ENCODE measurements around the gene OR1A1. TPM values are rescaled to one million over a fixed set of nuclear protein-coding genes. Genes with fewer than 3 reads are reported as not detected.

OR1A1 gene
- total RNA-seq, 2 experiments from 2014 or later: not detected

DNA sequence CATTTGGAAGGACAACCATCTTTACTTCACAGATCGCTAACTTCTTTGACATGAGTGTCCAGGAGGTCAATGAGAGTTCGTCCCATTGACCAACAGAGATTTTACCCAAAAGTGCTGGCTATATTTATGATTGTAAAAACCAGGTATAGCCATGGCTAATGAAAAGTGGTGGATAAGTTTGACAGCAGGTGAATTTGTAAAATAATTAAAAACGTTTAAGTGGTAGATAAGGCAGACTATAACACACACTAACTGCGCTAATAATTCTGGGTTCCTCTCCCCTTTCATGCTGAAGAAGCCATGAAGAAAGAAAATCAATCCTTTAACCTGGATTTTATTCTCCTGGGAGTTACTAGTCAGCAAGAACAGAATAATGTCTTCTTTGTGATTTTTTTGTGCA, 10.2 kb upstream of the OR1A1 start, which contains the start of gene OR1A2:
Gene OR1A2 (plus strand): TSS at position 301 of the 400 bp plus-strand sequence. CDS start 0 bp downstream, at position 301.
- ChIA-PET POLR2A (no interaction called here), CTCF (no interaction called here)
- Histone ChIP-seq H3K9me3 (ENCODE audit: control insufficient read depth in 1 of 2, insufficient read depth in 1 of 2, low read length in 2 of 2) (peaks cover 6 to 11% of the 10 kb centered on the region in 2 experiments), H3K4me3 (ENCODE audit: low read length) (no peak within 1 kb of the TSS), H3K27me3 (ENCODE audit: control insufficient read depth in 1 of 2, insufficient read depth in 2 of 2, low read length in 2 of 2) (peaks cover 4 to 21% of the 10 kb centered on the region in 2 experiments), H3K4me1 (ENCODE audit: insufficient read depth, low read length) (no peaks in the 10 kb centered on the region), H3K27ac (ENCODE audit: low read depth in 1 of 2, low read length in 2 of 2) (no peak within 1 kb of the TSS), H3K36me3 (ENCODE audit: insufficient read depth, low read length) (no peaks in the 10 kb centered on the region)
- TF ChIP-seq, protein P1, sequence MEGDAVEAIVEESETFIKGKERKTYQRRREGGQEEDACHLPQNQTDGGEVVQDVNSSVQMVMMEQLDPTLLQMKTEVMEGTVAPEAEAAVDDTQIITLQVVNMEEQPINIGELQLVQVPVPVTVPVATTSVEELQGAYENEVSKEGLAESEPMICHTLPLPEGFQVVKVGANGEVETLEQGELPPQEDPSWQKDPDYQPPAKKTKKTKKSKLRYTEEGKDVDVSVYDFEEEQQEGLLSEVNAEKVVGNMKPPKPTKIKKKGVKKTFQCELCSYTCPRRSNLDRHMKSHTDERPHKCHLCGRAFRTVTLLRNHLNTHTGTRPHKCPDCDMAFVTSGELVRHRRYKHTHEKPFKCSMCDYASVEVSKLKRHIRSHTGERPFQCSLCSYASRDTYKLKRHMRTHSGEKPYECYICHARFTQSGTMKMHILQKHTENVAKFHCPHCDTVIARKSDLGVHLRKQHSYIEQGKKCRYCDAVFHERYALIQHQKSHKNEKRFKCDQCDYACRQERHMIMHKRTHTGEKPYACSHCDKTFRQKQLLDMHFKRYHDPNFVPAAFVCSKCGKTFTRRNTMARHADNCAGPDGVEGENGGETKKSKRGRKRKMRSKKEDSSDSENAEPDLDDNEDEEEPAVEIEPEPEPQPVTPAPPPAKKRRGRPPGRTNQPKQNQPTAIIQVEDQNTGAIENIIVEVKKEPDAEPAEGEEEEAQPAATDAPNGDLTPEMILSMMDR (IDR thresholded peaks at IDR 0.05): no peak
- Mint-ChIP-seq H3K36me3 (ENCODE audit: low read depth) (no peaks in the 10 kb centered on the region), H3K4me3 (no peak within 1 kb of the TSS), H3K27me3 (peaks cover 26% of the 10 kb centered on the region), H3K4me1 (ENCODE audit: low read depth) (no peaks in the 10 kb centered on the region), H3K27ac (no peak within 1 kb of the TSS), H3K9me3 (peaks cover 3% of the 10 kb centered on the region)
- intact Hi-C loops (cut with DNase I, micrococcal nuclease): no loop called here
- ATAC-seq (ENCODE audit: poor library complexity) (no peak), DNase-seq (no peak)

GRCh38 chr17:3208484-3208883, 1.0 kb downstream of the OR1A1 start:
- intact Hi-C loops (cut with DNase I, micrococcal nuclease): no loop called here
- no peaks in the 10 kb centered on the region for H3K27me3 ChIP-seq (ENCODE audit: control insufficient read depth in 1 of 2, insufficient read depth in 2 of 2, low read length in 2 of 2)
- peaks cover 4% of the 10 kb centered on the region for H3K27me3 Mint-ChIP-seq
- ChIA-PET POLR2A (no interaction called here), CTCF (no interaction called here)
- peaks cover 12% of the 10 kb centered on the region for H3K9me3 Mint-ChIP-seq
- no peak overlapping the region for H3K4me3 Mint-ChIP-seq
- ATAC-seq (ENCODE audit: poor library complexity): no peak
- no peak overlapping the region for H3K4me3 ChIP-seq (ENCODE audit: low read length)
- no peaks in the 10 kb centered on the region for H3K36me3 ChIP-seq (ENCODE audit: insufficient read depth, low read length)
- no peak overlapping the region for H3K27ac ChIP-seq (ENCODE audit: low read depth in 1 of 2, low read length in 2 of 2)
- TF ChIP-seq, protein P1 (IDR thresholded peaks at IDR 0.05): no peak
- H3K27ac Mint-ChIP-seq: no peak overlapping the region
- no peaks in the 10 kb centered on the region for H3K36me3 Mint-ChIP-seq (ENCODE audit: low read depth)
- H3K4me1 ChIP-seq (ENCODE audit: insufficient read depth, low read length): no peaks in the 10 kb centered on the region
- no peaks in the 10 kb centered on the region for H3K4me1 Mint-ChIP-seq (ENCODE audit: low read depth)
- no peaks in the 10 kb centered on the region for H3K9me3 ChIP-seq (ENCODE audit: control insufficient read depth in 1 of 2, insufficient read depth in 1 of 2, low read length in 2 of 2)
- DNase-seq: no peak

DNA sequence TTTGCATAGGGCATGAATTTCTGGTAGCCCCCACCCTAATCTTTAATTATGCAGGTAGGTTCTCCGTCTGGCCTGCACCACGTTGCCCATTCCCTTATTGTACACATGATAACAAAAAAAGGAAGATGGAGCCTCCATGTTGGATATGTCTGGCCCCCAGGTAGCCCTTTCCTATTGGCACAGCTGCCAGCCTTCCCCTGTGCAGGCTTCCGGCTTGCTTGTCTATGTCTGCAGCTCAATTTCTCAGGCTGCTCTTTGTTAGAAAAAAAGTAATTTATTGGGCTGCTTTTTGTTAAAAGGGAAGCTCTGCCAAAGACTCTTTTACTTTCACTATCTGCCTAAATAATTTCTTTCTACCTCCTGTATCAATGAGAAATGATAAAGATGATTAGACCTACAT, 5.5 kb downstream of the OR1A1 start:
- H3K36me3 ChIP-seq (ENCODE audit: insufficient read depth, low read length): no peaks in the 10 kb centered on the region
- ATAC-seq (ENCODE audit: poor library complexity) (no peak), DNase-seq (no peak)
- Mint-ChIP-seq H3K4me3 (no peak overlapping the region), H3K27me3 (peaks cover 14% of the 10 kb centered on the region), H3K27ac (no peak overlapping the region), H3K4me1 (ENCODE audit: low read depth) (no peaks in the 10 kb centered on the region), H3K36me3 (ENCODE audit: low read depth) (no peaks in the 10 kb centered on the region), H3K9me3 (peaks cover under 1% of the 10 kb centered on the region)
- POLR2A ChIA-PET: no interaction called here
- H3K9me3 ChIP-seq (ENCODE audit: control insufficient read depth in 1 of 2, insufficient read depth in 1 of 2, low read length in 2 of 2): no peaks in the 10 kb centered on the region
- intact Hi-C loops (cut with DNase I, micrococcal nuclease): no loop called here
- no peaks in the 10 kb centered on the region for H3K4me1 ChIP-seq (ENCODE audit: insufficient read depth, low read length)
- no peak overlapping the region for H3K27ac ChIP-seq (ENCODE audit: low read depth in 1 of 2, low read length in 2 of 2)
- peaks cover 0 to 6% of the 10 kb centered on the region in 2 experiments for H3K27me3 ChIP-seq (ENCODE audit: control insufficient read depth in 1 of 2, insufficient read depth in 2 of 2, low read length in 2 of 2)
- TF ChIP-seq, protein P1 (IDR thresholded peaks at IDR 0.05): no peak
- no peak overlapping the region for H3K4me3 ChIP-seq (ENCODE audit: low read length)
- CTCF ChIA-PET: no interaction called here
